IMR-90 (cell line): Measurements from ENCODE around the gene S100A6. TPM values are rescaled to one million over a fixed set of nuclear protein-coding genes. Genes with fewer than 3 reads are reported as not detected.
A peak's percentile ranks its signal among the peaks of the same experiment; 100 is the strongest.

Experiments
- ATAC-seq: fragments of 200-7000 bp; cut with Tn5 transposase; 2 replicates; pipeline ENCODE4 v1.9.1; 2020; ENCODE audit warnings: low read depth, mild to moderate bottlenecking, moderate library complexity
- BruUV-seq: library from RNA; stranded (reverse); fragments of 400-500 nt; replicated peaks from 2 replicates; lab custom pipeline; 2021; lab: Mats Ljungman, UMichigan
- CTCF ChIA-PET: fragments of 300-600 bp; formaldehyde crosslinking; extraction: SDS; loops from one replicate; lab custom pipeline; 2021; ENCODE audit warnings: antibody characterized with exemption; lab: Yijun Ruan, JAX
- POLR2A ChIA-PET: fragments of 300-600 bp; sonication (Branson Sonifier 250); formaldehyde crosslinking; loops from one replicate; lab custom pipeline; 2022; ENCODE audit warnings: antibody characterized with exemption; ENCODE audit not compliant: unreplicated experiment; lab: Charles Lee
- DNase-seq: peaks from one replicate; pipeline ENCODE4 v3.0.0; 2013
- H2AFZ ChIP-seq: replicated peaks from 2 replicates; pipeline ENCODE3; 2013; ENCODE audit warnings: low read length, mild to moderate bottlenecking; ENCODE audit not compliant: poor library complexity
- H2AK5ac ChIP-seq: 2 replicates; pipeline ENCODE4 v1.6.1; 2013; ENCODE audit warnings: low read depth, low read length, inconsistent platforms
- H2AK9ac ChIP-seq: replicated peaks from 2 replicates; pipeline ENCODE3; 2013; ENCODE audit warnings: mild to moderate bottlenecking, low read depth, low read length, moderate library complexity; ENCODE audit not compliant: poor library complexity
- H2BK120ac ChIP-seq: 2 replicates; pipeline ENCODE4 v1.6.1; 2013; ENCODE audit warnings: low read depth, low read length, inconsistent platforms
- H2BK15ac ChIP-seq: 3 replicates; pipeline ENCODE4 v1.6.1; 2013; ENCODE audit warnings: low read depth, low read length, inconsistent platforms
- H2BK20ac ChIP-seq: 2 replicates; pipeline ENCODE4 v1.6.1; 2013; ENCODE audit warnings: low read depth, mild to moderate bottlenecking, inconsistent platforms, low read length, moderate library complexity
- H2BK5ac ChIP-seq: 2 replicates; pipeline ENCODE4 v1.6.1; 2013; ENCODE audit warnings: mild to moderate bottlenecking, low read depth, low read length, inconsistent platforms; ENCODE audit not compliant: poor library complexity, severe bottlenecking
- H3K14ac ChIP-seq: replicated peaks from 2 replicates; pipeline ENCODE4 v1.6.1; 2013; ENCODE audit warnings: low read depth, low read length, inconsistent platforms
- H3K18ac ChIP-seq: 2 replicates; pipeline ENCODE4 v1.6.1; 2013; ENCODE audit warnings: low read depth, low read length, control low read depth
- H3K23ac ChIP-seq: 2 replicates; pipeline ENCODE4 v1.6.1; 2013; ENCODE audit warnings: low read depth, low read length, inconsistent platforms
- H3K27ac ChIP-seq: 2 replicates; pipeline ENCODE4 v1.5.1; 2013; ENCODE audit warnings: mild to moderate bottlenecking, control low read depth, low read length; ENCODE audit not compliant: insufficient read depth
- H3K27me3 ChIP-seq: 2 replicates; pipeline ENCODE4 v1.6.1; 2013; ENCODE audit warnings: low read length; ENCODE audit not compliant: control insufficient read depth, insufficient read depth
- H3K36me3 ChIP-seq: 2 replicates; pipeline ENCODE4 v1.6.1; 2013; ENCODE audit warnings: low read length, mixed read lengths; ENCODE audit not compliant: control insufficient read depth, insufficient read depth
- H3K4ac ChIP-seq: 2 replicates; pipeline ENCODE4 v1.6.1; 2013; ENCODE audit warnings: low read depth, low read length, inconsistent platforms
- H3K4me1 ChIP-seq: 2 replicates; pipeline ENCODE4 v1.6.1; 2013; ENCODE audit warnings: low read length, mixed read lengths; ENCODE audit not compliant: control insufficient read depth, insufficient read depth
- H3K4me2 ChIP-seq: 2 replicates; pipeline ENCODE4 v1.6.1; 2013; ENCODE audit warnings: low read depth, mild to moderate bottlenecking, control low read depth, low read length, moderate library complexity
- H3K4me3 ChIP-seq: 2 replicates; pipeline ENCODE4 v1.5.1; 2013; ENCODE audit warnings: low read depth, mild to moderate bottlenecking, control low read depth, low read length, moderate library complexity; ENCODE audit not compliant: insufficient read depth
- H3K56ac ChIP-seq: 2 replicates; pipeline ENCODE4 v1.6.1; 2013; ENCODE audit warnings: low read length, inconsistent platforms; ENCODE audit not compliant: insufficient read depth; ENCODE audit errors: extremely low read depth
- H3K79me1 ChIP-seq, 2 experiments: 2 replicates each; pipeline ENCODE4 v1.6.1; 2013; ENCODE audit warnings: low read length in 2 of 2, inconsistent platforms in 1 of 2, low read depth in 1 of 2
- H3K9ac ChIP-seq: 2 replicates; pipeline ENCODE4 v1.6.1; 2013; ENCODE audit warnings: low read depth, low read length, control low read depth
- H3K9me1 ChIP-seq: 2 replicates; pipeline ENCODE4 v1.6.1; 2013; ENCODE audit warnings: low read length, inconsistent platforms; ENCODE audit not compliant: insufficient read depth
- H3K9me3 ChIP-seq: 2 replicates; pipeline ENCODE4 v1.6.1; 2013; ENCODE audit warnings: low read length; ENCODE audit not compliant: control insufficient read depth, insufficient read depth
- H4K20me1 ChIP-seq: 2 replicates; pipeline ENCODE4 v1.6.1; 2013; ENCODE audit warnings: low read length, inconsistent platforms; ENCODE audit not compliant: insufficient read depth
- H4K5ac ChIP-seq: 2 replicates; pipeline ENCODE4 v1.6.1; 2013; ENCODE audit warnings: mild to moderate bottlenecking, low read depth, low read length, control low read depth
- H4K8ac ChIP-seq, 2 experiments: 2 replicates each; pipeline ENCODE4 v1.6.1; 2013; ENCODE audit warnings: low read depth in 2 of 2, low read length in 2 of 2, control low read depth in 1 of 2, inconsistent platforms in 1 of 2
- H4K91ac ChIP-seq: 2 replicates; pipeline ENCODE4 v1.6.1; 2013; ENCODE audit warnings: low read depth, low read length, inconsistent platforms; ENCODE audit not compliant: insufficient read depth
- CEBPB ChIP-seq: IDR thresholded peaks from 2 replicates; pipeline ENCODE4 v1.6.1; 2012; ENCODE audit warnings: low read depth, low read length, improper control_type of control experiment
- CHD1 ChIP-seq: IDR thresholded peaks from 2 replicates; pipeline ENCODE4 v1.6.1; 2012; ENCODE audit warnings: low read depth, low read length, improper control_type of control experiment
- FOS ChIP-seq: fragments of 150-350 bp; IDR thresholded peaks from 2 replicates; pipeline ENCODE4 v1.6.1; 2016; ENCODE audit warnings: low read depth, low read length
- NFE2L2 ChIP-seq: fragments of 150-350 bp; IDR thresholded peaks from 2 replicates; pipeline ENCODE4 v1.6.1; 2016; ENCODE audit warnings: low read depth, mild to moderate bottlenecking, low read length
- POLR2A ChIP-seq: IDR thresholded peaks from 2 replicates; pipeline ENCODE4 v1.6.1; 2012; ENCODE audit warnings: mild to moderate bottlenecking, low read depth, low read length
- RAD21 ChIP-seq: IDR thresholded peaks from 2 replicates; pipeline ENCODE4 v1.6.1; 2012; ENCODE audit warnings: low read length, improper control_type of control experiment
- RCOR1 ChIP-seq: IDR thresholded peaks from 2 replicates; pipeline ENCODE4 v1.6.1; 2012; ENCODE audit warnings: mild to moderate bottlenecking, low read length, improper control_type of control experiment; ENCODE audit not compliant: insufficient replicate concordance
- SMC3 ChIP-seq: fragments of 150-350 bp; IDR thresholded peaks from 2 replicates; pipeline ENCODE4 v1.6.1; 2016; ENCODE audit warnings: low read depth, mild to moderate bottlenecking, antibody characterized with exemption, low read length, moderate library complexity
- WGBS, 2 experiments: methylation state at CpG; one replicate each; pipeline versions ENCODE4 v1.1.5 to v1.1.7; 2013; ENCODE audit warnings: missing lambda C conversion rate in 2 of 2; ENCODE audit not compliant: insufficient read length in 1 of 2; ENCODE audit errors: extremely low coverage in 2 of 2; 5-methylcytosine and 5-hydroxymethylcytosine counted together
- dilution Hi-C: fragments of 300-500 bp; cut with HindIII; formaldehyde crosslinking; loops from one replicate; pipeline ENCODE4 v1.14.3; 2018; ENCODE audit warnings: low sequenced_read_pairs; ENCODE audit not compliant: unreplicated experiment
- in situ Hi-C: fragments of 300-500 bp; cut with MboI; formaldehyde crosslinking; loops from 3 replicates; pipeline ENCODE4 v1.14.3; 2019; ENCODE audit warnings: low sequenced_read_pairs, inconsistent platforms, mixed read lengths
- intact Hi-C: fragments of 100-400 bp; cut with micrococcal nuclease; formaldehyde crosslinking; loops from 2 replicates; pipeline ENCODE4 v1.10.0; 2022
- polyA plus RNA-seq, 3 experiments: library from polyadenylated mRNA; depleted of rRNA; stranded (reverse); fragments of >200 nt; gene quantifications; 2 replicates each; pipeline ENCODE4 v1.2.3, GENCODE V29; 2012; ENCODE audit warnings: low replicate concordance in 1 of 3
- total RNA-seq: library from RNA; depleted of rRNA; stranded (reverse); fragments of >200 nt; gene quantifications from 2 replicates; pipeline ENCODE4 v1.2.3, GENCODE V29; 2012
- TF ChIP-seq, protein P1 (sequence below): fragments of 150-350 bp; IDR thresholded peaks from 2 replicates; pipeline ENCODE4 v1.6.1; 2017; ENCODE audit warnings: mild to moderate bottlenecking, antibody characterized with exemption, low read length, low read depth
- TF ChIP-seq, protein P2 (sequence below): fragments of 150-350 bp; IDR thresholded peaks from 2 replicates; pipeline ENCODE4 v1.6.1; 2016; ENCODE audit warnings: low read depth, mild to moderate bottlenecking, low read length, moderate library complexity, borderline replicate concordance

The S100A6 gene
- total and polyA plus RNA-seq, 2 of the 4 experiments (the other 2 are of a cell fraction), result 373 to 1,755 TPM

- no peak overlapping the region for H2AFZ ChIP-seq
- H2BK20ac ChIP-seq, result peak overlapping the region; percentile 94
- no peak overlapping the region for H3K56ac ChIP-seq
- H3K18ac ChIP-seq, result no peak overlapping the region
- ATAC-seq, result no peak
- in situ Hi-C loops (no loop called here), intact Hi-C loops (no loop called here), dilution Hi-C loops (no loop called here)
- H4K91ac ChIP-seq, result peak overlapping the region; percentile 93
- no peak overlapping the region for H3K9ac ChIP-seq
- H3K14ac ChIP-seq, result peak overlapping the region; percentile 35
- H3K4me1 ChIP-seq, result peaks cover 36% of the 10 kb centered on the region
- peak overlapping the region; percentile 96 for H2AK5ac ChIP-seq
- no peaks in the 10 kb centered on the region for H3K9me3 ChIP-seq
- peak overlapping the region; percentile 96 for H3K4ac ChIP-seq
- ChIA-PET POLR2A (interaction anchor here (1.6 kb wide), 1 partner anchor 15 kb away, joined by 14 read pairs; the partner anchor contains the start of gene S100A6), CTCF (interaction anchor here (1.0 to 1.2 kb wide), 2 partner anchors 17 kb away, joined by 3 to 4 read pairs; no protein-coding TSS in a partner anchor)
- TF ChIP-seq FOS (no peak), NFE2L2 (no peak), CEBPB (no peak), SMC3 (no peak), POLR2A (no peak), CHD1 (no peak), RCOR1 (no peak), RAD21 (no peak)
- TF ChIP-seq, protein P1, sequence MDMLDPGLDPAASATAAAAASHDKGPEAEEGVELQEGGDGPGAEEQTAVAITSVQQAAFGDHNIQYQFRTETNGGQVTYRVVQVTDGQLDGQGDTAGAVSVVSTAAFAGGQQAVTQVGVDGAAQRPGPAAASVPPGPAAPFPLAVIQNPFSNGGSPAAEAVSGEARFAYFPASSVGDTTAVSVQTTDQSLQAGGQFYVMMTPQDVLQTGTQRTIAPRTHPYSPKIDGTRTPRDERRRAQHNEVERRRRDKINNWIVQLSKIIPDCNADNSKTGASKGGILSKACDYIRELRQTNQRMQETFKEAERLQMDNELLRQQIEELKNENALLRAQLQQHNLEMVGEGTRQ, result no peak
- TF ChIP-seq, protein P2, sequence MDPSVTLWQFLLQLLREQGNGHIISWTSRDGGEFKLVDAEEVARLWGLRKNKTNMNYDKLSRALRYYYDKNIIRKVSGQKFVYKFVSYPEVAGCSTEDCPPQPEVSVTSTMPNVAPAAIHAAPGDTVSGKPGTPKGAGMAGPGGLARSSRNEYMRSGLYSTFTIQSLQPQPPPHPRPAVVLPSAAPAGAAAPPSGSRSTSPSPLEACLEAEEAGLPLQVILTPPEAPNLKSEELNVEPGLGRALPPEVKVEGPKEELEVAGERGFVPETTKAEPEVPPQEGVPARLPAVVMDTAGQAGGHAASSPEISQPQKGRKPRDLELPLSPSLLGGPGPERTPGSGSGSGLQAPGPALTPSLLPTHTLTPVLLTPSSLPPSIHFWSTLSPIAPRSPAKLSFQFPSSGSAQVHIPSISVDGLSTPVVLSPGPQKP, result no peak
- H2BK5ac ChIP-seq, result no peak overlapping the region
- H3K4me2 ChIP-seq, result no peak overlapping the region
- 89% methylated on average over 5 of the region's 10 CpGs; no CpG with 5 or more reads in 1 of the 2 experiments for WGBS, 2 experiments
- no peak for DNase-seq
- H3K27me3 ChIP-seq, result no peaks in the 10 kb centered on the region
- H3K79me1 ChIP-seq, result peaks cover 0 to 24% of the 10 kb centered on the region in 2 experiments; a peak in 3 of 4 replicates
- peak overlapping the region; percentile 90; the same call in 2 of the 3 replicates for H2BK15ac ChIP-seq
- H3K36me3 ChIP-seq, result no peaks in the 10 kb centered on the region
- peak overlapping the region; percentile 31 for H2AK9ac ChIP-seq
- H3K23ac ChIP-seq, result 0 out of 2 replicates have a peak overlapping the region, but pooled peaks have one; percentile 55
- BruUV-seq, result no TSS peak
- no peak overlapping the region for H3K4me3 ChIP-seq
- peak overlapping the region; percentile 97 for H2BK120ac ChIP-seq
- H4K5ac ChIP-seq, result no peak overlapping the region
- H3K27ac ChIP-seq, result no peak overlapping the region
- H4K8ac ChIP-seq, result peak overlapping the region; percentile 43 to 87; a peak in 2 of 4 replicates
- H4K20me1 ChIP-seq, result no peaks in the 10 kb centered on the region
- peaks cover 53% of the 10 kb centered on the region for H3K9me1 ChIP-seq
Observed at GRCh38 chr1:153550827-153551500, 15.2 kb upstream of the S100A6 start.
